HepG2 (cell line): ENCODE data around the gene ADAM10. TPM values are rescaled to one million over a fixed set of nuclear protein-coding genes. Genes with fewer than 3 reads are reported as not detected.

Source experiments
- ATAC-seq: fragments of 200-7000 bp; cut with Tn5 transposase; 3 replicates; pipeline ENCODE4 v1.9.1; 2020; ENCODE audit warnings: mild to moderate bottlenecking, moderate library complexity
- BruUV-seq: library from RNA; stranded (reverse); fragments of 400-500 nt; replicated peaks from 2 replicates; lab custom pipeline; 2021; lab: Mats Ljungman, UMichigan
- CTCF ChIA-PET: fragments of 300-600 bp; formaldehyde crosslinking; extraction: SDS; loops from one replicate; lab custom pipeline; 2021; ENCODE audit warnings: low total read pairs, inconsistent platforms, low intra/inter-chr PET ratio; lab: Yijun Ruan, JAX
- POLR2A ChIA-PET: fragments of 350-600 bp; sonication (Branson Sonifier 250); formaldehyde crosslinking; loops from one replicate; lab custom pipeline; 2020; ENCODE audit warnings: antibody characterized with exemption, inconsistent platforms; lab: Yijun Ruan, JAX
- DNase-seq: peaks from one replicate; pipeline ENCODE4 v3.0.0-alpha.2; 2015; ENCODE audit warnings: low spot score
- FAIRE-seq: peaks from 3 replicates; lab custom pipeline; 2011; peaks lifted over from hg19 to GRCh38; lab: Jason Lieb, UNC
- H2AFZ ChIP-seq: one replicate; pipeline ENCODE4 v1.6.1; 2011; ENCODE audit warnings: low read length, inconsistent platforms
- H3K27ac ChIP-seq: fragments of 300-600 bp; 3 replicates; pipeline ENCODE4 v1.8.0; 2011; ENCODE audit warnings: mixed run types, mild to moderate bottlenecking, mixed read lengths, low read length, inconsistent platforms; ENCODE audit not compliant: insufficient read depth; ENCODE audit errors: extremely low read length
- H3K27me3 ChIP-seq, 2 experiments: fragments of 200-600 bp in 1 of 2; 2 replicates in 1 of 2; 3 replicates in 1 of 2; pipeline versions ENCODE4 v1.6.0 to v1.8.0; 2011; ENCODE audit warnings: low read length in 2 of 2, mild to moderate bottlenecking in 2 of 2, moderate library complexity in 2 of 2, inconsistent platforms in 1 of 2; ENCODE audit not compliant: insufficient read depth in 2 of 2, control insufficient read depth in 1 of 2
- H3K36me3 ChIP-seq, 2 experiments: fragments of 200-600 bp in 1 of 2; replicated peaks in 1 of 2; 2 replicates in 1 of 2; 3 replicates in 1 of 2; pipeline versions ENCODE4 v1.5.1 to v1.8.0; 2011; ENCODE audit warnings: low read length in 2 of 2, inconsistent platforms in 1 of 2; ENCODE audit not compliant: insufficient read depth in 2 of 2, control insufficient read depth in 1 of 2
- H3K4me1 ChIP-seq: 2 replicates; pipeline ENCODE4 v1.5.1; 2012; ENCODE audit warnings: low read length, inconsistent platforms; ENCODE audit not compliant: insufficient read depth
- H3K4me2 ChIP-seq: 2 replicates; pipeline ENCODE4 v1.6.0; 2011; ENCODE audit warnings: low read depth, low read length, inconsistent platforms
- H3K4me3 ChIP-seq, 3 experiments: fragments of 200-600 bp in 1 of 3; sonication (generic), shearing (Covaris generic) in 1 of 3; replicated peaks in 1 of 3; 2 replicates each; pipeline ENCODE4 v1.5.1; 2011 to 2016; ENCODE audit warnings: low read length in 3 of 3, inconsistent platforms in 2 of 3, low read depth in 2 of 3, mild to moderate bottlenecking in 2 of 3, control low read depth in 1 of 3, mixed read lengths in 1 of 3; ENCODE audit not compliant: insufficient read depth in 1 of 3
- H3K79me2 ChIP-seq: one replicate; pipeline ENCODE4 v1.6.1; 2011; ENCODE audit warnings: low read length, inconsistent platforms; ENCODE audit not compliant: insufficient read depth
- H3K9ac ChIP-seq: 2 replicates; pipeline ENCODE4 v1.6.0; 2011; ENCODE audit warnings: mild to moderate bottlenecking, low read depth, low read length, inconsistent platforms; ENCODE audit not compliant: insufficient read depth
- H3K9me3 ChIP-seq: 2 replicates; pipeline ENCODE4 v1.5.1; 2012; ENCODE audit warnings: mild to moderate bottlenecking, low read length
- H4K20me1 ChIP-seq: 2 replicates; pipeline ENCODE4 v1.6.0; 2011; ENCODE audit warnings: inconsistent platforms, mild to moderate bottlenecking, low read length, moderate library complexity; ENCODE audit not compliant: insufficient read depth
- ARHGAP35 ChIP-seq: sonication (generic); formaldehyde crosslinking; IDR thresholded peaks from 2 replicates; pipeline ENCODE4 v1.9.0; 2022; ENCODE audit warnings: mild to moderate bottlenecking, inconsistent platforms, moderate library complexity, missing genetic modification reagents, borderline replicate concordance
- ATF7-NPFF ChIP-seq: sonication (generic); formaldehyde crosslinking; IDR thresholded peaks from 2 replicates; pipeline ENCODE4 v1.8.1; 2023; ENCODE audit warnings: mild to moderate bottlenecking, low read depth, missing genetic modification reagents, moderate library complexity
- GABPB1 ChIP-seq: IDR thresholded peaks from 2 replicates; pipeline ENCODE4 v1.6.1; 2016; ENCODE audit warnings: mild to moderate bottlenecking, missing genetic modification reagents, moderate library complexity, missing compliant biosample characterization
- HMGXB4 ChIP-seq, 2 experiments: sonication (generic) in 1 of 2; formaldehyde crosslinking in 1 of 2; IDR thresholded peaks; 2 replicates each; pipeline versions ENCODE4 v1.4.0 to v1.6.1; 2018 to 2020; ENCODE audit warnings: missing genetic modification reagents in 2 of 2, borderline replicate concordance in 1 of 2, low read depth in 1 of 2, mild to moderate bottlenecking in 1 of 2, missing biosample characterization in 1 of 2
- PAF1 ChIP-seq: IDR thresholded peaks from 2 replicates; pipeline ENCODE4 v1.6.1; 2016; ENCODE audit warnings: missing genetic modification reagents, missing compliant biosample characterization
- PHB2 ChIP-seq: fragments of 450-650 bp; IDR thresholded peaks from 2 replicates; pipeline ENCODE4 v1.6.1; 2018; ENCODE audit not compliant: partially characterized antibody
- TGIF2 ChIP-seq: IDR thresholded peaks from 2 replicates; pipeline ENCODE4 v1.6.1; 2016; ENCODE audit warnings: control low read depth, missing compliant biosample characterization
- ZIK1 ChIP-seq: sonication (generic); formaldehyde crosslinking; IDR thresholded peaks from 2 replicates; pipeline ENCODE4 v1.5.0; 2020; ENCODE audit warnings: mild to moderate bottlenecking, low read depth, missing genetic modification reagents, borderline replicate concordance
- ZNF234 ChIP-seq: sonication (generic); formaldehyde crosslinking; conservative IDR thresholded peaks from 2 replicates; pipeline ENCODE4 v1.5.1; 2020; ENCODE audit warnings: mild to moderate bottlenecking, missing genetic modification reagents
- ZNF598 ChIP-seq: sonication (generic); formaldehyde crosslinking; IDR thresholded peaks from 2 replicates; pipeline ENCODE4 v1.5.1; 2020; ENCODE audit warnings: mild to moderate bottlenecking, missing genetic modification reagents, borderline replicate concordance
- ZNF616 ChIP-seq: sonication (generic); formaldehyde crosslinking; IDR thresholded peaks from 2 replicates; pipeline ENCODE4 v1.5.0; 2020; ENCODE audit warnings: low read depth, mild to moderate bottlenecking, missing genetic modification reagents
- ZNF670 ChIP-seq: sonication (generic); formaldehyde crosslinking; IDR thresholded peaks from 2 replicates; pipeline ENCODE4 v1.8.0; 2022; ENCODE audit warnings: mild to moderate bottlenecking, missing genetic modification reagents, borderline replicate concordance
- WGBS: methylation state at CpG from one replicate; pipeline ENCODE4 v1.1.6; 2017; ENCODE audit warnings: low lambda C conversion rate; 5-methylcytosine and 5-hydroxymethylcytosine counted together
- in situ Hi-C: cut with HindIII; loops from 2 replicates; pipeline ENCODE4 v1.10.0; 2017; ENCODE audit warnings: low pct_unique_long_range_greater_than_20kb; ENCODE audit not compliant: extremely low pct_ligation_motif_present
- intact Hi-C: fragments of 100-400 bp; cut with micrococcal nuclease; formaldehyde crosslinking; loops from one replicate; pipeline ENCODE4 v1.10.0; 2022; ENCODE audit not compliant: unreplicated experiment
- polyA plus RNA-seq, 8 experiments: library from polyadenylated mRNA; depleted of rRNA in 3 of 8; stranded (reverse) in 7 of 8; unstranded in 1 of 8; fragments of >200 nt; fragmentation: Illumina TruSeq in 4 of 8; extraction: Trizol in 4 of 8; gene quantifications; 2 replicates each; pipeline versions ENCODE4 v1.2.1 to v1.2.3, GENCODE V29; 2011 to 2016; ENCODE audit warnings: low read depth in 4 of 8, missing spikeins in 1 of 8, mixed read lengths in 1 of 8; ENCODE audit not compliant: insufficient read depth in 1 of 8
- total RNA-seq, 5 experiments: library from RNA; depleted of rRNA; stranded (reverse); fragments of >200 nt; fragmentation: Illumina TruSeq; extraction: Trizol; gene quantifications; 2 replicates each; pipeline ENCODE4 v1.2.3, GENCODE V29; 2016; ENCODE audit warnings: low read depth in 1 of 5
- TF ChIP-seq, protein P1 (sequence below): sonication (generic); formaldehyde crosslinking; IDR thresholded peaks from 2 replicates; pipeline ENCODE4 v1.5.0; 2020; ENCODE audit warnings: missing genetic modification reagents
- TF ChIP-seq, protein P2 (sequence below): sonication (generic); formaldehyde crosslinking; IDR thresholded peaks from 2 replicates; pipeline ENCODE4 v1.5.0; 2020; ENCODE audit warnings: missing genetic modification reagents
- TF ChIP-seq, protein P3 (sequence below): sonication (generic); formaldehyde crosslinking; IDR thresholded peaks from 2 replicates; pipeline ENCODE4 v1.4.0; 2020; ENCODE audit warnings: mild to moderate bottlenecking, missing genetic modification reagents

ADAM10 gene
- total and polyA plus RNA-seq, 2 of the 13 experiments (the other 11 are each of a cell fraction or from before 2014, with no cell fraction given), result 92.7 to 125 TPM

- Histone ChIP-seq H3K4me2 (no peak overlapping the region), H3K36me3 (peaks cover 4 to 39% of the 10 kb centered on the region in 2 experiments; a peak in 4 of 5 replicates), H3K27ac (no peak overlapping the region), H3K9me3 (no peaks in the 10 kb centered on the region), H3K4me3 (no peak overlapping the region), H2AFZ (no peak overlapping the region), H3K79me2 (no peaks in the 10 kb centered on the region), H3K4me1 (peaks cover 16% of the 10 kb centered on the region), H4K20me1 (no peaks in the 10 kb centered on the region), H3K9ac (no peak overlapping the region), H3K27me3 (no peaks in the 10 kb centered on the region)
- BruUV-seq, result no TSS peak
- ATAC-seq, result no peak
- WGBS, result 90% methylated on average over 4 of the region's 4 CpGs
- no peak for FAIRE-seq
- intact Hi-C loops (no loop called here), in situ Hi-C loops (no loop called here)
- TF ChIP-seq ZNF234 (CRISPR knock-in tag) (no peak), PHB2 (no peak), ATF7-NPFF (CRISPR knock-in tag) (no peak), TGIF2 (no peak), ZNF598 (CRISPR knock-in tag) (no peak), HMGXB4 (CRISPR knock-in tag; IDR thresholded peaks at IDR 0.05; ENCODE audit: borderline replicate concordance in 1 of 2, low read depth in 1 of 2) (no peak), GABPB1 (CRISPR knock-in tag) (no peak), PAF1 (CRISPR knock-in tag) (no peak), ZIK1 (CRISPR knock-in tag) (no peak), ARHGAP35 (CRISPR knock-in tag) (no peak), ZNF616 (CRISPR knock-in tag) (no peak), ZNF670 (no peak)
- TF ChIP-seq, protein P1, sequence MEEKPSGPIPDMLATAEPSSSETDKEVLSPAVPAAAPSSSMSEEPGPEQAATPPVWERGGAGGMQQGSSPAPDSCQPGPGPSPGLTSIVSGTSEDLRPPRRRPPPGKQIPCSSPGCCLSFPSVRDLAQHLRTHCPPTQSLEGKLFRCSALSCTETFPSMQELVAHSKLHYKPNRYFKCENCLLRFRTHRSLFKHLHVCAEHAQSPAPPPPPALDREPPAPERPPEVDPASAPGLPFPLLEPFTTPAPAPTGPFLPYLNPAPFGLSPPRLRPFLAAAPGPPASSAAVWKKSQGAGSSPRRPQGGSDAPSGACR (CRISPR knock-in tag), result no peak
- TF ChIP-seq, protein P2, sequence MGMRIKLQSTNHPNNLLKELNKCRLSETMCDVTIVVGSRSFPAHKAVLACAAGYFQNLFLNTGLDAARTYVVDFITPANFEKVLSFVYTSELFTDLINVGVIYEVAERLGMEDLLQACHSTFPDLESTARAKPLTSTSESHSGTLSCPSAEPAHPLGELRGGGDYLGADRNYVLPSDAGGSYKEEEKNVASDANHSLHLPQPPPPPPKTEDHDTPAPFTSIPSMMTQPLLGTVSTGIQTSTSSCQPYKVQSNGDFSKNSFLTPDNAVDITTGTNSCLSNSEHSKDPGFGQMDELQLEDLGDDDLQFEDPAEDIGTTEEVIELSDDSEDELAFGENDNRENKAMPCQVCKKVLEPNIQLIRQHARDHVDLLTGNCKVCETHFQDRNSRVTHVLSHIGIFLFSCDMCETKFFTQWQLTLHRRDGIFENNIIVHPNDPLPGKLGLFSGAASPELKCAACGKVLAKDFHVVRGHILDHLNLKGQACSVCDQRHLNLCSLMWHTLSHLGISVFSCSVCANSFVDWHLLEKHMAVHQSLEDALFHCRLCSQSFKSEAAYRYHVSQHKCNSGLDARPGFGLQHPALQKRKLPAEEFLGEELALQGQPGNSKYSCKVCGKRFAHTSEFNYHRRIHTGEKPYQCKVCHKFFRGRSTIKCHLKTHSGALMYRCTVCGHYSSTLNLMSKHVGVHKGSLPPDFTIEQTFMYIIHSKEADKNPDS, result no peak
- TF ChIP-seq, protein P3, sequence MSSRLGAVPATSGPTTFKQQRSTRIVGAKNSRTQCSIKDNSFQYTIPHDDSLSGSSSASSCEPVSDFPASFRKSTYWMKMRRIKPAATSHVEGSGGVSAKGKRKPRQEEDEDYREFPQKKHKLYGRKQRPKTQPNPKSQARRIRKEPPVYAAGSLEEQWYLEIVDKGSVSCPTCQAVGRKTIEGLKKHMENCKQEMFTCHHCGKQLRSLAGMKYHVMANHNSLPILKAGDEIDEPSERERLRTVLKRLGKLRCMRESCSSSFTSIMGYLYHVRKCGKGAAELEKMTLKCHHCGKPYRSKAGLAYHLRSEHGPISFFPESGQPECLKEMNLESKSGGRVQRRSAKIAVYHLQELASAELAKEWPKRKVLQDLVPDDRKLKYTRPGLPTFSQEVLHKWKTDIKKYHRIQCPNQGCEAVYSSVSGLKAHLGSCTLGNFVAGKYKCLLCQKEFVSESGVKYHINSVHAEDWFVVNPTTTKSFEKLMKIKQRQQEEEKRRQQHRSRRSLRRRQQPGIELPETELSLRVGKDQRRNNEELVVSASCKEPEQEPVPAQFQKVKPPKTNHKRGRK (CRISPR knock-in tag), result no peak
- CTCF ChIA-PET, result no interaction called here
- POLR2A ChIA-PET, result no interaction called here
- DNase-seq, result no peak
Observed at GRCh38 chr15:58606577-58607080, 142.9 kb downstream of the ADAM10 start.
